HEK293 (cell line): ENCODE data around the gene APOH.

Experiments
- CTCF ChIA-PET: fragments of 350-600 bp; formaldehyde crosslinking; extraction: SDS; loops from one replicate; lab custom pipeline; 2021; ENCODE audit warnings: antibody characterized with exemption; lab: Yijun Ruan, JAX
- POLR2A ChIA-PET: fragments of 300-600 bp; formaldehyde crosslinking; extraction: SDS; loops from one replicate; lab custom pipeline; 2020; ENCODE audit warnings: antibody characterized with exemption, inconsistent platforms; lab: Yijun Ruan, JAX
- H3K27ac ChIP-seq: fragments of 200-500 bp; sonication (Bioruptor generic); 2 replicates; pipeline ENCODE4 v1.5.1; 2014; ENCODE audit warnings: low read depth, low read length, control low read depth, inconsistent platforms; ENCODE audit errors: extremely low read depth
- H3K36me3 ChIP-seq, 2 experiments: fragments of 200-500 bp in 1 of 2; sonication (Bioruptor generic) in 1 of 2; 1 replicate in 1 of 2; 2 replicates in 1 of 2; pipeline ENCODE4 v1.5.1; 2014 to 2017; ENCODE audit warnings: inconsistent platforms in 2 of 2, low read length in 2 of 2; ENCODE audit not compliant: control insufficient read depth in 2 of 2, insufficient read depth in 1 of 2
- H3K4me1 ChIP-seq: fragments of 200-500 bp; sonication (Bioruptor generic); 2 replicates; pipeline ENCODE4 v1.5.1; 2014; ENCODE audit warnings: mild to moderate bottlenecking, low read length, inconsistent platforms; ENCODE audit not compliant: control insufficient read depth, insufficient read depth
- H3K4me3 ChIP-seq: 2 replicates; pipeline ENCODE4 v1.5.1; 2011; ENCODE audit warnings: low read depth, mild to moderate bottlenecking, control low read depth, low read length, moderate library complexity
- H3K9me3 ChIP-seq: fragments of 200-500 bp; sonication (Bioruptor generic); 2 replicates; pipeline ENCODE4 v1.5.1; 2014; ENCODE audit warnings: low read depth, low read length, inconsistent platforms; ENCODE audit not compliant: control insufficient read depth, insufficient read depth
- BCL11A ChIP-seq: fragments of 450-650 bp; formaldehyde crosslinking; IDR thresholded peaks from 2 replicates; pipeline ENCODE4 v1.5.1; 2016; ENCODE audit warnings: low read depth, missing biosample characterization, missing genetic modification characterization
- KLF1 ChIP-seq: fragments of 450-650 bp; formaldehyde crosslinking; IDR thresholded peaks from 2 replicates; pipeline ENCODE4 v1.5.1; 2016; ENCODE audit warnings: missing biosample characterization, missing genetic modification characterization
- KLF17 ChIP-seq: fragments of 450-650 bp; formaldehyde crosslinking; IDR thresholded peaks from 2 replicates; pipeline ENCODE4 v1.5.1; 2016; ENCODE audit warnings: missing biosample characterization, missing genetic modification characterization
- PRDM4 ChIP-seq: fragments of 450-650 bp; formaldehyde crosslinking; IDR thresholded peaks from 2 replicates; pipeline ENCODE4 v1.5.1; 2017; ENCODE audit warnings: missing biosample characterization, missing genetic modification characterization
- SCRT1 ChIP-seq: fragments of 450-650 bp; formaldehyde crosslinking; IDR thresholded peaks from 2 replicates; pipeline ENCODE4 v1.5.1; 2016; ENCODE audit warnings: missing biosample characterization, missing genetic modification characterization, borderline replicate concordance
- SETDB1 ChIP-seq: IDR thresholded peaks from one replicate; pipeline ENCODE4 v1.6.1; 2017; ENCODE audit warnings: mild to moderate bottlenecking, low read length, moderate library complexity, mixed read lengths; ENCODE audit not compliant: insufficient read length
- ZBTB49 ChIP-seq: fragments of 450-650 bp; formaldehyde crosslinking; IDR thresholded peaks from 2 replicates; pipeline ENCODE4 v1.5.1; 2016; ENCODE audit warnings: missing biosample characterization, missing genetic modification characterization, low read depth
- ZNF133 ChIP-seq: fragments of 450-650 bp; formaldehyde crosslinking; IDR thresholded peaks from 2 replicates; pipeline ENCODE4 v1.5.1; 2016; ENCODE audit warnings: missing biosample characterization, missing genetic modification characterization
- ZNF138 ChIP-seq: fragments of 450-650 bp; formaldehyde crosslinking; IDR thresholded peaks from 2 replicates; pipeline ENCODE4 v1.5.1; 2016; ENCODE audit warnings: missing biosample characterization, missing genetic modification characterization, borderline replicate concordance
- ZNF148 ChIP-seq: fragments of 450-650 bp; formaldehyde crosslinking; IDR thresholded peaks from 2 replicates; pipeline ENCODE4 v1.5.0; 2017; ENCODE audit warnings: missing biosample characterization, missing genetic modification characterization, borderline replicate concordance
- ZNF280C ChIP-seq: fragments of 450-650 bp; formaldehyde crosslinking; IDR thresholded peaks from 2 replicates; pipeline ENCODE4 v1.5.1; 2016; ENCODE audit warnings: missing biosample characterization, missing genetic modification characterization
- ZNF324 ChIP-seq: fragments of 450-650 bp; formaldehyde crosslinking; IDR thresholded peaks from 2 replicates; pipeline ENCODE4 v1.5.1; 2016; ENCODE audit warnings: missing biosample characterization, missing genetic modification characterization
- ZNF548 ChIP-seq: fragments of 450-650 bp; formaldehyde crosslinking; IDR thresholded peaks from 2 replicates; pipeline ENCODE4 v1.5.1; 2016; ENCODE audit warnings: missing biosample characterization, missing genetic modification characterization
- ZNF571 ChIP-seq: fragments of 450-650 bp; formaldehyde crosslinking; IDR thresholded peaks from 2 replicates; pipeline ENCODE4 v1.5.0; 2017; ENCODE audit warnings: missing biosample characterization, missing genetic modification characterization
- ZNF623 ChIP-seq: fragments of 450-650 bp; formaldehyde crosslinking; IDR thresholded peaks from 2 replicates; pipeline ENCODE4 v1.5.1; 2016; ENCODE audit warnings: missing biosample characterization, missing genetic modification characterization

Gene APOH

GRCh38 chr17:66210208-66210574, 19.0 kb downstream of the APOH start (continued):
- TF ChIP-seq ZBTB49 (no peak), ZNF324 (tag by site-specific recombination) (no peak), ZNF280C (tag by site-specific recombination) (no peak)
- TF ChIP-seq, all 188 proteins: peak for 0

GRCh38 chr17:66207936-66208335, 21.3 kb downstream of the APOH start:
- no peak overlapping the region for H3K27ac ChIP-seq
- ChIA-PET CTCF (interaction anchor here (0.6 to 0.8 kb wide), 2 partner anchors 98 to 976 kb away, joined by 3 read pairs; no protein-coding TSS in a partner anchor), POLR2A (no interaction called here)
- H3K36me3 ChIP-seq: no peaks in the 10 kb centered on the region
- no peak overlapping the region for H3K4me3 ChIP-seq
- H3K9me3 ChIP-seq: no peaks in the 10 kb centered on the region
- TF ChIP-seq BCL11A (no peak), PRDM4 (tag by site-specific recombination) (no peak), ZNF133 (no peak)
- no peaks in the 10 kb centered on the region for H3K4me1 ChIP-seq

GRCh38 chr17:66203274-66204015, 25.8 kb downstream of the APOH start:
- Histone ChIP-seq H3K4me3 (no peak overlapping the region), H3K9me3 (no peaks in the 10 kb centered on the region), H3K4me1 (no peaks in the 10 kb centered on the region), H3K27ac (no peak overlapping the region), H3K36me3 (no peaks in the 10 kb centered on the region)
- CTCF ChIA-PET: interaction anchor here (0.6 kb wide), 1 partner anchor 742 kb away, joined by 4 read pairs; no protein-coding TSS in a partner anchor
- POLR2A ChIA-PET: no interaction called here
- TF ChIP-seq ZNF548 (tag by site-specific recombination) (no peak), SETDB1 (no peak), ZNF148 (no peak), ZNF138 (tag by site-specific recombination) (no peak), ZNF623 (no peak), SCRT1 (tag by site-specific recombination) (no peak), KLF1 (tag by site-specific recombination) (no peak), ZNF571 (tag by site-specific recombination) (no peak), KLF17 (tag by site-specific recombination) (no peak)
